H1 (cell line): Measurements from ENCODE around the gene TSPAN9. TPM values are rescaled to one million over a fixed set of nuclear protein-coding genes. Genes with fewer than 3 reads are reported as not detected.

Source experiments
- CTCF ChIA-PET: fragments of 300-600 bp; sonication (Branson Sonifier 250); formaldehyde crosslinking; loops from one replicate; lab custom pipeline; 2021; ENCODE audit not compliant: partially characterized antibody; lab: Charles Lee
- POLR2A ChIA-PET: fragments of 300-600 bp; sonication (Branson Sonifier 250); formaldehyde crosslinking; loops from one replicate; lab custom pipeline; 2021; ENCODE audit warnings: inconsistent platforms; ENCODE audit not compliant: partially characterized antibody; lab: Charles Lee
- DNase-seq, 2 experiments: peaks; one replicate each; pipeline versions ENCODE4 v3.0.0 to v3.0.0-alpha.2; 2010 to 2022; ENCODE audit warnings: low spot score in 2 of 2, low read depth in 1 of 2, mixed read lengths in 1 of 2
- FAIRE-seq: peaks from 2 replicates; lab custom pipeline; 2011; peaks lifted over from hg19 to GRCh38; lab: Jason Lieb, UNC
- H2AFZ ChIP-seq: 2 replicates; pipeline ENCODE4 v1.8.1; 2012; ENCODE audit warnings: low read length, inconsistent platforms
- H2AK5ac ChIP-seq: 2 replicates; pipeline ENCODE4 v1.6.1; 2013; ENCODE audit warnings: low read depth, low read length
- H2BK120ac ChIP-seq: replicated peaks from 2 replicates; pipeline ENCODE3; 2013; ENCODE audit warnings: low read depth, low read length, inconsistent platforms
- H2BK12ac ChIP-seq: 2 replicates; pipeline ENCODE4 v1.6.1; 2013; ENCODE audit warnings: low read depth, low read length
- H2BK15ac ChIP-seq: 2 replicates; pipeline ENCODE4 v1.6.1; 2013; ENCODE audit warnings: low read length
- H2BK20ac ChIP-seq: 2 replicates; pipeline ENCODE4 v1.6.1; 2013; ENCODE audit warnings: low read length
- H2BK5ac ChIP-seq: 2 replicates; pipeline ENCODE4 v1.6.1; 2013; ENCODE audit warnings: low read depth, low read length
- H3K14ac ChIP-seq: 2 replicates; pipeline ENCODE4 v1.6.1; 2013; ENCODE audit warnings: inconsistent platforms; ENCODE audit not compliant: insufficient read length
- H3K18ac ChIP-seq: 2 replicates; pipeline ENCODE4 v1.6.1; 2013; ENCODE audit warnings: low read length; ENCODE audit errors: extremely low read depth
- H3K23ac ChIP-seq: 2 replicates; pipeline ENCODE4 v1.6.1; 2013; ENCODE audit warnings: inconsistent platforms; ENCODE audit not compliant: insufficient read length
- H3K23me2 ChIP-seq: 2 replicates; pipeline ENCODE4 v1.6.1; 2013; ENCODE audit warnings: low read depth, low read length
- H3K27ac ChIP-seq: 2 replicates; pipeline ENCODE4 v1.6.1; 2011; ENCODE audit warnings: low read depth, low read length, inconsistent platforms
- H3K27me3 ChIP-seq, 4 experiments: replicated peaks in 1 of 4; 1 replicate in 1 of 4; 2 replicates in 3 of 4; pipeline versions ENCODE4 v1.6.1 to v1.8.1; 2011 to 2013; ENCODE audit warnings: low read length in 3 of 4, mild to moderate bottlenecking in 3 of 4, inconsistent platforms in 2 of 4, mixed read lengths in 2 of 4, moderate library complexity in 1 of 4; ENCODE audit not compliant: control insufficient read depth in 3 of 4, insufficient read depth in 3 of 4; ENCODE audit errors: extremely low read depth in 1 of 4
- H3K36me3 ChIP-seq, 4 experiments: 2 replicates each; pipeline versions ENCODE4 v1.6.1 to v1.8.1; 2011 to 2013; ENCODE audit warnings: mild to moderate bottlenecking in 4 of 4, low read length in 3 of 4, moderate library complexity in 2 of 4, control low read depth in 1 of 4, inconsistent platforms in 1 of 4; ENCODE audit not compliant: insufficient read depth in 4 of 4, control insufficient read depth in 2 of 4
- H3K4ac ChIP-seq: replicated peaks from 2 replicates; pipeline ENCODE3; 2013; ENCODE audit warnings: low read length, low read depth, mixed read lengths, inconsistent platforms; ENCODE audit not compliant: insufficient read length
- H3K4me1 ChIP-seq, 4 experiments: replicated peaks in 1 of 4; 1 replicate in 1 of 4; 2 replicates in 3 of 4; pipeline versions ENCODE4 v1.6.1 to v1.8.1; 2011 to 2013; ENCODE audit warnings: low read length in 3 of 4, inconsistent platforms in 2 of 4, mixed read lengths in 1 of 4; ENCODE audit not compliant: insufficient read depth in 4 of 4, control insufficient read depth in 3 of 4
- H3K4me2 ChIP-seq, 2 experiments: 2 replicates each; pipeline versions ENCODE4 v1.6.1 to v1.8.1; 2011 to 2013; ENCODE audit warnings: low read depth in 2 of 2, low read length in 2 of 2, control low read depth in 1 of 2, inconsistent platforms in 1 of 2, mild to moderate bottlenecking in 1 of 2; ENCODE audit not compliant: insufficient read depth in 1 of 2
- H3K4me3 ChIP-seq, 4 experiments: fragments of 200-600, 300-600 bp in 1 of 4; sonication (generic), shearing (Covaris generic), sonication (Bioruptor Twin) in 1 of 4; 2 replicates each; pipeline versions ENCODE4 v1.5.1 to v1.8.1; 2011 to 2016; ENCODE audit warnings: low read length in 4 of 4, low read depth in 3 of 4, control low read depth in 2 of 4, inconsistent platforms in 2 of 4, mild to moderate bottlenecking in 2 of 4, mixed read lengths in 1 of 4, moderate library complexity in 1 of 4; ENCODE audit not compliant: insufficient read depth in 2 of 4; ENCODE audit errors: extremely low read depth in 1 of 4
- H3K56ac ChIP-seq: replicated peaks from 2 replicates; pipeline ENCODE3; 2013; ENCODE audit warnings: low read depth, mild to moderate bottlenecking, mixed read lengths, low read length, inconsistent platforms; ENCODE audit not compliant: insufficient read length
- H3K79me1 ChIP-seq: 2 replicates; pipeline ENCODE4 v1.6.1; 2013; ENCODE audit warnings: low read depth, low read length, control low read depth
- H3K79me2 ChIP-seq, 2 experiments: 2 replicates each; pipeline versions ENCODE4 v1.6.1 to v1.8.1; 2012 to 2013; ENCODE audit warnings: low read length in 2 of 2, mild to moderate bottlenecking in 2 of 2, inconsistent platforms in 1 of 2; ENCODE audit not compliant: insufficient read depth in 2 of 2, control insufficient read depth in 1 of 2
- H3K9ac ChIP-seq, 4 experiments: replicated peaks in 1 of 4; 1 replicate in 1 of 4; 2 replicates in 3 of 4; pipeline versions ENCODE4 v1.6.1 to v1.8.1; 2011 to 2013; ENCODE audit warnings: low read depth in 3 of 4, low read length in 3 of 4, control low read depth in 2 of 4, mild to moderate bottlenecking in 2 of 4, moderate library complexity in 2 of 4, inconsistent platforms in 1 of 4; ENCODE audit errors: extremely low read depth in 1 of 4
- H3K9me3 ChIP-seq, 2 experiments: 2 replicates each; pipeline versions ENCODE4 v1.6.1 to v1.8.1; 2012 to 2013; ENCODE audit warnings: mild to moderate bottlenecking in 2 of 2, moderate library complexity in 2 of 2, control low read depth in 1 of 2, inconsistent platforms in 1 of 2, low read depth in 1 of 2, low read length in 1 of 2, mixed read lengths in 1 of 2; ENCODE audit not compliant: insufficient read depth in 2 of 2
- H4K20me1 ChIP-seq, 2 experiments: replicated peaks in 1 of 2; 2 replicates each; pipeline versions ENCODE3 to v1.8.1; 2011 to 2013; ENCODE audit warnings: inconsistent platforms in 2 of 2, low read length in 2 of 2, mild to moderate bottlenecking in 1 of 2; ENCODE audit not compliant: insufficient read depth in 2 of 2, control insufficient read depth in 1 of 2
- H4K5ac ChIP-seq: 2 replicates; pipeline ENCODE4 v1.6.1; 2013; ENCODE audit warnings: low read length, low read depth, mixed read lengths, inconsistent platforms; ENCODE audit not compliant: insufficient read length
- H4K8ac ChIP-seq: 2 replicates; pipeline ENCODE4 v1.8.0; 2013; ENCODE audit warnings: mild to moderate bottlenecking, moderate library complexity, low read length, inconsistent platforms; ENCODE audit not compliant: insufficient read depth; ENCODE audit errors: extremely low read depth
- H4K91ac ChIP-seq: replicated peaks from 2 replicates; pipeline ENCODE3; 2013; ENCODE audit warnings: low read length, mixed read lengths, inconsistent platforms; ENCODE audit not compliant: insufficient read length
- BACH1 ChIP-seq: IDR thresholded peaks from 2 replicates; pipeline ENCODE4 v1.6.1; 2012; ENCODE audit warnings: low read length, improper control_type of control experiment
- BCL11A ChIP-seq, 2 experiments: IDR thresholded peaks; one replicate each; pipeline ENCODE4 v1.6.1; 2011; ENCODE audit warnings: low read depth in 2 of 2, low read length in 2 of 2, mild to moderate bottlenecking in 2 of 2
- CHD1 ChIP-seq: IDR thresholded peaks from 2 replicates; pipeline ENCODE4 v1.6.1; 2012; ENCODE audit warnings: low read depth, low read length, improper control_type of control experiment
- CHD2 ChIP-seq: IDR thresholded peaks from 2 replicates; pipeline ENCODE4 v1.6.1; 2012; ENCODE audit warnings: low read length, improper control_type of control experiment
- GTF2F1 ChIP-seq: IDR thresholded peaks from 2 replicates; pipeline ENCODE4 v1.6.1; 2012; ENCODE audit warnings: low read depth, low read length, improper control_type of control experiment, borderline replicate concordance
- KDM4A ChIP-seq: IDR thresholded peaks from one replicate; pipeline ENCODE4 v1.7.1; 2012; ENCODE audit warnings: low read depth, mild to moderate bottlenecking, moderate library complexity, low read length, inconsistent platforms; ENCODE audit not compliant: severe bottlenecking
- POU5F1 ChIP-seq: IDR thresholded peaks from 2 replicates; pipeline ENCODE4 v1.6.1; 2011; ENCODE audit warnings: low read depth, mild to moderate bottlenecking, low read length, moderate library complexity
- RBBP5 ChIP-seq: IDR thresholded peaks from 2 replicates; pipeline ENCODE4 v1.7.1; 2012; ENCODE audit warnings: low read depth, mild to moderate bottlenecking, inconsistent platforms, low read length, moderate library complexity, borderline replicate concordance
- RXRA ChIP-seq: IDR thresholded peaks from 2 replicates; pipeline ENCODE4 v1.6.1; 2011; ENCODE audit warnings: low read depth, mild to moderate bottlenecking, low read length, moderate library complexity; ENCODE audit not compliant: insufficient read depth
- TBP ChIP-seq: IDR thresholded peaks from 2 replicates; pipeline ENCODE4 v1.6.1; 2011; ENCODE audit warnings: low read depth, low read length, improper control_type of control experiment
- WGBS, 2 experiments: shearing (Covaris generic) in 1 of 2; methylation state at CpG; one replicate each; pipeline versions ENCODE4 v1.1.6 to v1.1.7; 2013 to 2015; ENCODE audit warnings: low lambda C conversion rate in 2 of 2, mixed read lengths in 2 of 2, inconsistent platforms in 1 of 2, low coverage in 1 of 2, missing lambda C conversion rate in 1 of 2; ENCODE audit not compliant: insufficient replicate concordance in 2 of 2, insufficient coverage in 1 of 2, insufficient read length in 1 of 2; ENCODE audit errors: extremely low coverage in 1 of 2, missing lambda C conversion rate in 1 of 2; 5-methylcytosine and 5-hydroxymethylcytosine counted together
- polyA plus RNA-seq, 7 experiments: library from polyadenylated mRNA; depleted of rRNA in 3 of 7; stranded (reverse) in 5 of 7; unstranded in 2 of 7; fragments of >200 nt in 5 of 7; fragments of 200-250 nt in 2 of 7; gene quantifications; 1 replicate in 5 of 7; 2 replicates in 1 of 7; 4 replicates in 1 of 7; pipeline versions ENCODE4 v1.2.1 to v1.2.3, GENCODE V29; 2011 to 2013; ENCODE audit warnings: missing spikeins in 2 of 7, mixed read lengths in 2 of 7
- total RNA-seq: library from RNA; stranded (reverse); fragmentation: NEBNext Ultra II Directional; extraction: Animal tissue kit (Norgen Biotek cat#: 25700); gene quantifications from 2 replicates; pipeline ENCODE4 v1.2.1, GENCODE V29; 2021
- TF ChIP-seq, protein P1 (sequence below): IDR thresholded peaks from 2 replicates; pipeline ENCODE4 v1.6.1; 2012; ENCODE audit warnings: inconsistent platforms

The TSPAN9 gene
- total and polyA plus RNA-seq, 2 of the 8 experiments (the other 6 are each of a cell fraction or from before 2014, with no cell fraction given): 11.5 to 29.1 TPM

DNA sequence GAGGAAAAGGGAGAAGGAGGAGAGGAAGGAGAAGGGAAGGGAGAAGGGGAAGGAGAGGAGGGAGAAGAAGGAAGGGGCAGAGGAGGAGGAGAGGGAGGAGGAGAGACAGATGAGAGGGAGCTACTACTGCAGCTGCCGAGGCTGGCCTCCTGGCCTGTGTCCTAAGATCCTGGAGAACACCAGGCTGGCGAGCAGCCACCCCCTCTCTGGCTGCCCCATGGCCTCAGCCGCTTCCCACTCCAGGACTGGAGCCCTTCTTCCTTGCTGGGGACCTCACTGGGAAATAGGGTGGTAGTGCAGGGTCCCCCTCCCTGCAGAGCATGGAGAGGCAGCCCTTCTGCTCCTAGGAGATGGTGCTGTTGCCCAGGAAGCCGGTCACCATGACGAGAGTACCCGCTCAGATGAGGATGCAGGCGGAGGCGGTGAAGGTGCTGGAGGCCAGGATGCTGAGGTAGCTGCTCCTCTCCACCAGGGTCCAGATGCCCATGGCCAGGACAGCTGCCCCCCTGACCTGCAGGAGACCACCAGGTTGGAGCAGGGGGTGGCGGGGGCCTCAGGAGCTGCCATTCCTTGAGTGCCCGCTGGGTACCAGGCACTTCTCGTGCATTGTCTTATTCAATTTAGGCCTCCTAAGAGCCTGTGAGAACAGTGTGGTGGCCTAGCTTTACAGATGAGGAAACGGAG is 246.0 kb downstream of the TSPAN9 start:
- Histone ChIP-seq H4K91ac (no peak overlapping the region), H2AK5ac (no peak overlapping the region), H3K18ac (no peak overlapping the region), H3K9me3 (no peaks in the 10 kb centered on the region), H3K27me3 (no peaks in the 10 kb centered on the region; a peak in 1 of 7 replicates), H2BK5ac (no peak overlapping the region), H3K27ac (no peak overlapping the region), H2BK12ac (no peak overlapping the region), H2AFZ (no peak overlapping the region), H4K5ac (no peak overlapping the region), H3K56ac (no peak overlapping the region), H3K14ac (no peak overlapping the region), H3K36me3 (no peaks in the 10 kb centered on the region), H3K4me1 (no peaks in the 10 kb centered on the region; a peak in 1 of 7 replicates), H3K79me1 (no peaks in the 10 kb centered on the region; the same call in 1 of the 2 replicates), H3K23ac (no peak overlapping the region), H3K79me2 (no peaks in the 10 kb centered on the region), H4K20me1 (peaks cover 0 to 1% of the 10 kb centered on the region in 2 experiments)
- DNase-seq (no peak), FAIRE-seq (no peak)
- POLR2A ChIA-PET: no interaction called here
- TF ChIP-seq RBBP5 (no peak), GTF2F1 (no peak), CHD2 (no peak), CHD1 (no peak), BACH1 (no peak), BCL11A (IDR thresholded peaks at IDR 0.05; ENCODE audit: low read depth in 2 of 2, low read length in 2 of 2) (no peak), KDM4A (no peak), TBP (no peak), POU5F1 (no peak), RXRA (no peak)
- TF ChIP-seq, protein P1, sequence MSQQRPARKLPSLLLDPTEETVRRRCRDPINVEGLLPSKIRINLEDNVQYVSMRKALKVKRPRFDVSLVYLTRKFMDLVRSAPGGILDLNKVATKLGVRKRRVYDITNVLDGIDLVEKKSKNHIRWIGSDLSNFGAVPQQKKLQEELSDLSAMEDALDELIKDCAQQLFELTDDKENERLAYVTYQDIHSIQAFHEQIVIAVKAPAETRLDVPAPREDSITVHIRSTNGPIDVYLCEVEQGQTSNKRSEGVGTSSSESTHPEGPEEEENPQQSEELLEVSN: no peak
- TF ChIP-seq, all 59 proteins: peak for 0
- 0 out of 2 replicates have a peak overlapping the region, but pooled peaks have one; percentile 81 for H2BK15ac ChIP-seq
- H3K4me3 ChIP-seq: no peak overlapping the region
- no peak overlapping the region for H2BK120ac ChIP-seq
- no peaks in the 10 kb centered on the region for H3K23me2 ChIP-seq
- WGBS, 2 experiments: 87% methylated on average over 12 of the region's 12 CpGs; no CpG with 5 or more reads in 1 of the 2 experiments
- CTCF ChIA-PET: interaction anchor here (1.4 to 16.4 kb wide), 5 partner anchors 8 to 132 kb away, joined by 4 to 216 read pairs (median 33); no protein-coding TSS in a partner anchor
- no peak overlapping the region for H3K9ac ChIP-seq
- H3K4me2 ChIP-seq: no peak overlapping the region
- no peak overlapping the region; the same call in 1 of the 2 replicates for H4K8ac ChIP-seq
- H2BK20ac ChIP-seq: no peak overlapping the region
- H3K4ac ChIP-seq: no peak overlapping the region
